ENCODE results near the gene RETN.

Gene RETN

DNA sequence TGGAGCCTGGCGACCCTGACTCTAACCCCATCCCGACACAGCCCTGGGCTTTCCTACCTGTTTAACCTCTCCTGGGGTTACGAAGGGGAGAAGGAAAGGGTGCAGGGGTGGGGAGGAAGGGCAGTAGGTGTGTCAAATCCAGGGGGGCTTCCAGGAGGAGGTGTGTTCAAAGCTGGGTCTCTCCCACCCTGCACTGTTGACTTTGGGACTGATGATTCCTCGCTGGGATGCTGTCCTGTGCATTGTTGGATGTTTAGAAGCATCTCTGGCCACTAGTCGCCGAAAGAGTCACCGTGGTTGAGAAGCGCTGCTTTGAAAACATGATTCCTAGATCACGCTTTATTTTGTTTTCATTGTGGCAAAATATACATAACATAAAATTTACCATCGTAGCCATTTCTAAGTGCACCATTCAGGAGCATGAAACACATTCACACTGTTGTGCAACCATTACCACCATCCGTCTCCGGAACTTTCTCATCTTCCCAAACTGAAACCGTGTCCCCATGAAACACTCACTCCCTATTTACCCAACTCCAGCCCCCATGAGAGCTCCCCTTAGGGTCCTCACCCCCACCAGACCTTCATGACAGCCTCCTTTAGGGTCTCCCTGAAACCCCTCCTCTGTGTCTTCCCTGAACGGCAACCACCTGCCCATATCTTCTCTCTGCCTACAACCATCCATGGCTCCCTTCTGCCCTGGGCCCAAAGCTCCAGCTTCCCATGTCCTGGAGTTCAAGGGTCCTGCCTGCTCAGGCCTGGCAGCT, 37.5 kb downstream of the RETN start:
- H3K36me3 ChIP-seq (ENCODE audit: control insufficient read depth, low read length): no peaks in the 10 kb centered on the region
- H3K9me2 ChIP-seq (replicated peaks; ENCODE audit: control insufficient read depth, low read length): no peaks in the 10 kb centered on the region
- TF ChIP-seq, protein P1, sequence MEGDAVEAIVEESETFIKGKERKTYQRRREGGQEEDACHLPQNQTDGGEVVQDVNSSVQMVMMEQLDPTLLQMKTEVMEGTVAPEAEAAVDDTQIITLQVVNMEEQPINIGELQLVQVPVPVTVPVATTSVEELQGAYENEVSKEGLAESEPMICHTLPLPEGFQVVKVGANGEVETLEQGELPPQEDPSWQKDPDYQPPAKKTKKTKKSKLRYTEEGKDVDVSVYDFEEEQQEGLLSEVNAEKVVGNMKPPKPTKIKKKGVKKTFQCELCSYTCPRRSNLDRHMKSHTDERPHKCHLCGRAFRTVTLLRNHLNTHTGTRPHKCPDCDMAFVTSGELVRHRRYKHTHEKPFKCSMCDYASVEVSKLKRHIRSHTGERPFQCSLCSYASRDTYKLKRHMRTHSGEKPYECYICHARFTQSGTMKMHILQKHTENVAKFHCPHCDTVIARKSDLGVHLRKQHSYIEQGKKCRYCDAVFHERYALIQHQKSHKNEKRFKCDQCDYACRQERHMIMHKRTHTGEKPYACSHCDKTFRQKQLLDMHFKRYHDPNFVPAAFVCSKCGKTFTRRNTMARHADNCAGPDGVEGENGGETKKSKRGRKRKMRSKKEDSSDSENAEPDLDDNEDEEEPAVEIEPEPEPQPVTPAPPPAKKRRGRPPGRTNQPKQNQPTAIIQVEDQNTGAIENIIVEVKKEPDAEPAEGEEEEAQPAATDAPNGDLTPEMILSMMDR (IDR thresholded peaks at IDR 0.05; ENCODE audit: low read depth, low read length, poor library complexity, severe bottlenecking): no peak
- TF ChIP-seq EZH2phosphoT487 (IDR thresholded peaks at IDR 0.05; ENCODE audit: borderline replicate concordance, low read length): no peak
- H4K20me1 ChIP-seq (ENCODE audit: control insufficient read depth, insufficient read depth, low read depth, low read length): 0 out of 2 replicates have a peak, but pooled peaks cover under 1% of the 10 kb centered on the region
- no peak overlapping the region for H3K27ac ChIP-seq (ENCODE audit: low read depth, low read length)
- H3K4me2 ChIP-seq (ENCODE audit: low read length): peak overlapping the region; percentile 46
- peaks cover 69% of the 10 kb centered on the region for H3K27me3 ChIP-seq (ENCODE audit: control insufficient read depth, low read length)
- peaks cover 4% of the 10 kb centered on the region; the same call in 1 of the 2 replicates for H3F3A ChIP-seq (ENCODE audit: control insufficient read depth, insufficient read depth)
- peaks cover 26% of the 10 kb centered on the region for H3K4me1 ChIP-seq (ENCODE audit: control insufficient read depth, low read length)
- H3K9me3 ChIP-seq (ENCODE audit: control insufficient read depth, insufficient read depth, low read length): no peaks in the 10 kb centered on the region
- H3K79me2 ChIP-seq (ENCODE audit: control insufficient read depth, low read length): no peaks in the 10 kb centered on the region
- peak overlapping the region; percentile 32; the same call in 1 of the 2 replicates for H3K4me3 ChIP-seq (ENCODE audit: low read length)

DNA sequence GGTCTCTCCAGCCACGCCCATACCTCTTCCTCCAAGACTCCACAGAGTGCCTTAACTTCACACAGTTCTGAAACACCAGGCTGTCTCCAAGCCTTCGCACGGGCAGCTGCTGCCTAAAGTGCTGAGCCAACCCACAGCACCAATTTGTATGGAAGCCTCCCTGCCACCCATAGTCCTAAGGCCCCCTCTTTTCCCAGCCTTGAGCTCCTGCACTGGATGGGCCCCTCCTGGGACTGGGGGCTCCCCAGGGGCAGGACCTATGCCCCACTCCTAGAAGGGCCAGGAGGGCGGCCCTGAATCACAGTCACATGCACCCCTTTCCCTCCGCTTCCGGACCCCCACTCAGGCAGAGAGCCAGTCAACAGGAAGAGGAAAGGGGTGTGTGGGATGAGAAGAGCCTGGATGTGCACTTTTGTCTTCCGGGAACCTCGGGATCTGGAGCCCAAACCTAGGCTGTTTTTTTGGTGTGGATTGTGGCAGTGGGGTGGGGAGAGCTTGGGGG, 38.2 kb downstream of the RETN start:
- H3K4me3 ChIP-seq (ENCODE audit: low read length): no peak overlapping the region
- no peaks in the 10 kb centered on the region for H3K79me2 ChIP-seq (ENCODE audit: control insufficient read depth, low read length)
- H3K4me2 ChIP-seq (ENCODE audit: low read length): no peak overlapping the region
- peaks cover 67% of the 10 kb centered on the region for H3K27me3 ChIP-seq (ENCODE audit: control insufficient read depth, low read length)
- H4K20me1 ChIP-seq (ENCODE audit: control insufficient read depth, insufficient read depth, low read depth, low read length): no peaks in the 10 kb centered on the region
- no peak overlapping the region for H3K27ac ChIP-seq (ENCODE audit: low read depth, low read length)
- H3K9me3 ChIP-seq (ENCODE audit: control insufficient read depth, insufficient read depth, low read length): no peaks in the 10 kb centered on the region
- TF ChIP-seq EZH2phosphoT487 (IDR thresholded peaks at IDR 0.05; ENCODE audit: borderline replicate concordance, low read length): no peak
- TF ChIP-seq, protein P1 (IDR thresholded peaks at IDR 0.05; ENCODE audit: low read depth, low read length, poor library complexity, severe bottlenecking): no peak
- no peaks in the 10 kb centered on the region for H3K36me3 ChIP-seq (ENCODE audit: control insufficient read depth, low read length)
- H3K9me2 ChIP-seq (replicated peaks; ENCODE audit: control insufficient read depth, low read length): no peaks in the 10 kb centered on the region
- H3K4me1 ChIP-seq (ENCODE audit: control insufficient read depth, low read length): peaks cover 20% of the 10 kb centered on the region
- H3F3A ChIP-seq (ENCODE audit: control insufficient read depth, insufficient read depth): peaks cover 3% of the 10 kb centered on the region; the same call in 1 of the 2 replicates

DNA sequence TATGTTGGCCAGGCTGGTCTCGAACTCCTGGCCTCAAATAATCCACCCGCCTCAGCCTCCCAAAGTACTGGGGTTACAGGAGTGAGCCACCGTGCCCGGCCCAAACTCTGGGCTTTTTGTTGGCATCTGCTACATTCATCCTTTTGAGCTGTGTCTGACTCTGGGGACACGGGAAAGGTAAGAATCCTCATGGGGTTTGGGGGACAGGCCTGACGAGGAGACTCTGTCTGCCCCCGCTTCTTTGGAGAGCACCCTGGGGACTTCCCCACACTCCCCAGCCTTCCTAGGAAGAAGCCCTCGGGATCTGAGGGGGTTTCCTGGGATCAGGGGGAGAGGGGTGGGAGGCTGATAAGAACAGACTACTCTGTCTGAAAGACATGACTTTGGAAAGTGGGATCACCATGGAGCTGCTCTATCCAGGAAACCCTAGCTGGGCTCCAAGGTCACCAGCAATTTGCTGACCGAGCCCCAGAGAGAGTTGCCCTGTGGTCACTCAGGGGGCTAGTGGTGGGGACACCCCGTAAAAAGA, 41.1 kb downstream of the RETN start:
- Histone ChIP-seq H3K79me2 (ENCODE audit: control insufficient read depth, low read length) (no peaks in the 10 kb centered on the region), H4K20me1 (ENCODE audit: control insufficient read depth, insufficient read depth, low read depth, low read length) (no peaks in the 10 kb centered on the region), H3F3A (ENCODE audit: control insufficient read depth, insufficient read depth) (no peaks in the 10 kb centered on the region), H3K27me3 (ENCODE audit: control insufficient read depth, low read length) (peaks cover 47% of the 10 kb centered on the region), H3K27ac (ENCODE audit: low read depth, low read length) (no peak overlapping the region), H3K36me3 (ENCODE audit: control insufficient read depth, low read length) (no peaks in the 10 kb centered on the region), H3K4me2 (ENCODE audit: low read length) (no peak overlapping the region), H3K4me1 (ENCODE audit: control insufficient read depth, low read length) (peaks cover 17% of the 10 kb centered on the region), H3K9me2 (replicated peaks; ENCODE audit: control insufficient read depth, low read length) (no peaks in the 10 kb centered on the region), H3K9me3 (ENCODE audit: control insufficient read depth, insufficient read depth, low read length) (no peaks in the 10 kb centered on the region), H3K4me3 (ENCODE audit: low read length) (no peak overlapping the region)
- TF ChIP-seq, protein P1 (IDR thresholded peaks at IDR 0.05; ENCODE audit: low read depth, low read length, poor library complexity, severe bottlenecking): no peak
- TF ChIP-seq EZH2phosphoT487 (IDR thresholded peaks at IDR 0.05; ENCODE audit: borderline replicate concordance, low read length): no peak
